Limb (tissue), 2 donors: Measurements from ENCODE around the gene TAS1R2.
"Not testable (repeated sequence)": the region's sequence is repeated elsewhere in the genome, so short reads cannot be mapped to it uniquely, and the experiment has no call there.

Source experiments
- DNase-seq, 2 donors: peaks; one replicate each; pipeline ENCODE4 v3.0.0-alpha.2; 2016; ENCODE audit errors: extremely low spot score in 2 of 2

The TAS1R2 gene

DNA sequence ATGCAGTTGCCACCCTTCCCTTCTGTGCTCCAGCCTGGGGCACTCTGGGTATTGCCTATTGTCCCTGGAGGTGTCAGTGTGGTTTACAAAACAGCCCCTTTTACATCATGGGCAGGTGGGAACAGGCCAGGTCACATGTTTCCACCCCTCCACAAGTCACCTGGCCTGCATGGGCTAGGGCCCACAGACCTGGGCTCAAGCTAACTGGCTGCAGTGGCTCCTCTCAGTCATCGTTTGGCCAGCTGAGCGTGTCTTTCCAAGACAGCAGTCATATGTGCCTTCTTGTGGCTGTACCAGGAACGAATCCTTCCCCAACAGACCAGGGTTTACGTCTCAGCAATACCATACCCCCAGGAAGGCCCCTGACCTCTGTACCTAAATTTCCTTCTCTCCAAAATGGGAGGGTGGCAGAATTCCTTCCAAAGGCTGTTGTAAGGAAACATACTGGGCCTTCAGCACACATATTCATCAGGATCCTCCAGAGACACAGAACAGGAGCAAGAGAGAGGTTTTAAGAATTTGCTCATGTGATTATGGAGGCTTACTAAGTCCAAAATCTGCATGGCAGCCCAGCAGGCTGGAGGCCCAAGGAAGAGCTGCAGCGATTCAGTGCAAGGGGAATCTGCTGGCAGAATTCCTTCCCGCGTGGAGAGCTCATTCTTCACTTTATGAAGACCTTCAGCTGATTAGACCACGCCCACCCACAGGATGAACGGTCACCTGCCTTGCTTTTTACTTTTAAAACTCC is 10.6 kb upstream of the TAS1R2 start:
- no peak for DNase-seq

DNA sequence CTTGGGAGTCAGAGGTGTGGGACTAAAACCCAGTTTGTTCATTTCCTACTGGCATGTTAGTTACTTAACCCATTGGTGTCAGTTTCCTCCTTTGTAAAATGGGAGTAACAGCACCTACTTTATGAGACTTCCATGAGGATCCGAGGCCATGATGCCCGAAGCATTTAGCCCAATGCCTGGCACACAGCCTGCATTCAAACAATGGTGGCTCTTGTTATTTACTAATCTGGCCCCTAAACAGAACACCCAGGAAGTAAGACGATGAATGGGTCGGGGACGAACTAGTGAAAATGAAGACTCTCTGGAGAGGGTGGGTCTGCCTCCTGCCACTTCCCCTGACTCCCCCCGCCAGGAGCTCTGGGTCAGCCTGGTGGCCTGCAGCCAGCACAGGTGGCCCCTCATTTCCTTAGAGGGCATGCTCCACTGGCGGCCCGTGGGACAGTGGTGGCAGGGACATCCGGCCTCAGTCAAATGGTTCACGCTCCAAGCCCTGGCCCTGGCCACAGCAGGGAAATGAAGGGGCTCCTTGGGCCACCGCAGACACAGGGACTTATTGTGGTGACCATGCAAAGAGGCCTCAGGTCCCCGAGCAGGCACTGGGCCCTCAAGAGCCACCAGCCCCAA is 9.5 kb upstream of the TAS1R2 start:
- no peak for DNase-seq

DNA sequence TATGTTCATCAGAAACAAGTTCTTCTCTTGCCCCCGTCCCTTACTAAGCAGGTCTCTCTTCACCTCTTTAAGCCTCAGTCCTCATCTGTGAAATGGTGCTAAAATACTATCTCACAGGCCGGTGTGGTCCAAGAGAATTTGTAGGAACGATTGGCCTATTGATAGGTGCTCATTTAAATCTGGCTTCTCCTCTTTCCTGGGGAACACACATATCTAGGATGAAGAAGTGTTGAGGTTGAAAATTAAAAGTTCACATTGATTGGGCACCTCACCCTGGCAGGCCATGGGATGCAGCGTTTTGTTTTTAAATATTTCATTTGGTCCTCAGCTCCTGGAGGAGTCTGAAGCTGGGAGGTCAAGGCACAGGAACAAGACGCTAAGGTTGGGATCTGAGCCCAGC is 8.9 kb upstream of the TAS1R2 start:
- DNase-seq = no peak

DNA sequence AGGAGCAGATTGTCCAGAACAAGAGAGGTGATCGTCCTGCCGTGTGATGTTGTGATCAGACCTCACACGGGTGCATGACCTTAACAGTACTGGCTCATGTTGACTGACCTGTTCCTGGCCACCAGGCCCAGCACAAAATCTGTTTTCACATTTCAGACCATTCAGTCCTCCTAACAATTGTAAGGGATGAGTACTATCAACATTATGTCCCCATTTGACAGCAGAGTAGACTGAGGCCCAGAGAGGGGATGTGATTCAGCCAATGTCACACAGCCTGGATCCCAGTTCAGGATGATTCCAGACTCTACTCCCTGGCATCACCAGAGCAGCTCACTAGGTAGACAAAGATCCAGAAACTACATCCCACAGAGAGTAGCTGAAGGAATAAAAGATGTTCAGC is 7.4 kb upstream of the TAS1R2 start:
- DNase-seq = no peak

DNA sequence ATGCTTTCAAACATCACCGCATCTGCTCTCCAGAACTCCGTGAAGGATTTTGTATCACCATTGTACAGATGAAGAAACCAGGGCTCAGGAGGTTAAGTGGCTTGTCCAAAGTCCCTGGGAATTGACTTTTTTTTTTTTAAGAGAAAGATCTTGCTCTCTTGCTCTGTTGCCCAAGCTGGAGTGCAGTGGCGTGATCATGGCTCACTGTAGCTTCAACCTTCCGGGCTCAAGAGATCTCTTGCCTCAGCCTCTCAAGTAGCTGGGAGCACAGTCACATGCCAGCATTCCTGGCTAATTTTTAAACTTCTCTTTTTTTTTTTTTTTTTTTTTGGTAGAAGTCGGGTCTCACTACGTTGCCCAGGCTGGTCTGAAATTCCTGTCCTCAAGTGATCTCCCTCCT is 6.9 kb upstream of the TAS1R2 start:
- no peak for DNase-seq

DNA sequence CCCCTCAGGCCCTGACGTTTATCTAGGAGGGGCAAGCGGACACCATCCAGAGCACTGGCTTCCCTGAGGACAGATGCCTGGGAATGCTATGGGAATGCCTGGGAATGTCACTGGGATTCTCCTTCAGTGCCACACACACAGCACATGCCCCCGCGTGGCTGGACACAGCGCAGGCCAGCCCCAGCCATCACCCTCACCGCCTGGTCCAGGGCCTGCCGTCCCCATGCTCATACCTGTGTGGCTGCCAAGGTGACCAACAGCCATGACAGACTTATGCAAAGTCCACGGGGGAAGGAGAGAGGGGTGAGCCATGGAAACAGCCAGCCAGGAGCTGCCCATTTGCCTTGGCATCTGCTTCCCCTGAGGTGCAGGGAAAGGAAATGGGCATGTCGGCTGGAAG is 5.7 kb upstream of the TAS1R2 start:
- DNase-seq = no peak

DNA sequence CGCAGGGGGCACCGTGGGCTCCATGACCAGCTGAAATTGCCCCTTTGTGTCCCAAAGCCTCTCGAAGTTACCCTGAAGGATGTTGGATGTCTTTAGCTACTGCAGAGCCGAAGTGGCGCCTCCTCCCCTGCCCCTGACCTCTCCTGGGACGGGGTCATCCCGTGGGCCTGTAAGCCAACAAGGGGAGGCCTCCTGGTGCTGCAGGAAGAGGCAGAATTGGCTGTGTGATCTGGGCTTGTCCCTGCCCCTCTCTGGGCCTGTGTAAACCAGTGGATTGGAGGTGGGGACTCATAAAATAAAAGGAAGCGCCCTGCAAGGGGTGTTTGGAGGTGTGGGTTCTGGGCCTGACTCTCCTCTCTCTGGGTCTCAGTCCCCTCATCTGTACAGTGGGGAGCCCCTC is 2.1 kb upstream of the TAS1R2 start:
- DNase-seq = no peak

DNA sequence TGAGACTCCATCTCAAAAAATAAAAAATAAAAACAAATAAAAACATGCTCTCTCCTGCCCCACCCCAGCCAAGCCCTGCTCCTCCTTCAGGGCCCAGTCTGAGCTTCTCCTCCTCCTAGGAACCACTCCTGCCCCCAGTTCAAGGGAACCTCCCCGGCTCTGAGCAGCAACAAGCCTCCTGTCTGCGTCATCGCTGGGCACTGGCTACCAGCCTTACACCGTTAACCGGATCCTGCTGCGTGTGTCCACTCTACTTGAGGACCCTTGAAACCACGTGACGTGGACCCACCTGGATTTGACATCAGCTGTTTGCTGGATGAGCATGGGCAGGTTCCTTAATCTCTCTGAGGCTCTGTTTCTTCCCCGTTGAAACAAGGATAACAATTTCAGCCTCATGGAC is 1.6 kb upstream of the TAS1R2 start:
- DNase-seq = no peak

DNA sequence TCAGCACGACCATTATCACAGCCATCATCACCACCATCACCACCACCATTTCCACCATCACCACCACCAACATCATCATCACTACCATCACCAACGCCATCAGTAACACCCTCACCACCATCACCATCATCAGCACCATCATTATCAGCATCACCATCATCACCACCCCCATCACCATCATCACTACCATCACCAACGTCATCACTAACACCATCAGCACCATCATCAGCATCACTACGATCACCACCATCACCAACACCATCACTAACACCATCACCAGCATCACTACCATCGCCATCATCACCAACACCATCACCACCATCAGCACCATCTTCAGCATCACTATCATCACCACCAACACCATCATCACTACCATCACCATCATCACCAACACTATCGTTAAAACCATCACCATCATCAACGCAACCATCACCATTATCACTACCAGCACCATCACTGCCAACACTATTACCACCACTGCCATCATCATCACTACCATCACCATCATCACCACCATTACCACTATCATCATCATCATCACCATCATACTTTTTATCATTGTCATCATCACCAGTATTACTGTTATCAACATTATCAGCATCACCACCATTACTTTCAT is 1.3 kb downstream of the TAS1R2 start:
- DNase-seq = no peak

DNA sequence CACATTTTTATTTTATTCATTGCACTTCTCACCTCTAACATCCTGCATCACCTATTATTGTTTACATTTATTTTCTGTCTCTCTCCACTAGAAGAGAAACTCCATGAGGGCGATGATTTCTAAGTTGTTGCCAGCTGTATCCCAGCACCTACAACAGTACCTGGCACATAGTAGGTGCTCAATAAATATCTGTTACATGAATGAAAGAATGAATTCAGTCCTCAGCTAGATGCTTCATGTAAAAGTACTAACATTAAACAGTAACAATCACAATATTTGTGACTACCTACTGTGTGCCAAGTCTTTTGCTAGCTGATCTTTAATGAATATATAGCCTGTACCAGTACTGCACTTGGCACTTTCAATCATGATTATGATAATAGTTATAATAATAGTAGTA is 3.0 kb downstream of the TAS1R2 start:
- no peak for DNase-seq

DNA sequence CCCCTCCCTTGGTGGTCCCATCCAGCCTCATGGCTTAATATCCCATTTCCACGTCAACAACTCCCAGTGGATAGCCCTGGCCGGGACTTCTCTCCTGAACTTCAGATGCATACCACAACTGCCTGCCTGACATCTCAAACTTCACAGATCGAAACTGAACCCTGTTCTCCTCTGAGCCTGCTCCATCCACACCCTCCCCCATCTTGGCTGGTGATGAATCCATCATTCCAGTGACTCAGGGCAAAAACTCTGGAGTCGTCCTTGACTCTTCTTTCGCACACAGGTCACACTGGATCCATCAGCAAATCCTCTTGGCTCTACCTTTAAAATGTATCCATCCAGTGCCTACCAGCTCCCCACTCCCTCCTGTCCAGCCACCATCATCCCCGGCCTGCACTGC is 3.9 kb downstream of the TAS1R2 start:
- DNase-seq = no peak

DNA sequence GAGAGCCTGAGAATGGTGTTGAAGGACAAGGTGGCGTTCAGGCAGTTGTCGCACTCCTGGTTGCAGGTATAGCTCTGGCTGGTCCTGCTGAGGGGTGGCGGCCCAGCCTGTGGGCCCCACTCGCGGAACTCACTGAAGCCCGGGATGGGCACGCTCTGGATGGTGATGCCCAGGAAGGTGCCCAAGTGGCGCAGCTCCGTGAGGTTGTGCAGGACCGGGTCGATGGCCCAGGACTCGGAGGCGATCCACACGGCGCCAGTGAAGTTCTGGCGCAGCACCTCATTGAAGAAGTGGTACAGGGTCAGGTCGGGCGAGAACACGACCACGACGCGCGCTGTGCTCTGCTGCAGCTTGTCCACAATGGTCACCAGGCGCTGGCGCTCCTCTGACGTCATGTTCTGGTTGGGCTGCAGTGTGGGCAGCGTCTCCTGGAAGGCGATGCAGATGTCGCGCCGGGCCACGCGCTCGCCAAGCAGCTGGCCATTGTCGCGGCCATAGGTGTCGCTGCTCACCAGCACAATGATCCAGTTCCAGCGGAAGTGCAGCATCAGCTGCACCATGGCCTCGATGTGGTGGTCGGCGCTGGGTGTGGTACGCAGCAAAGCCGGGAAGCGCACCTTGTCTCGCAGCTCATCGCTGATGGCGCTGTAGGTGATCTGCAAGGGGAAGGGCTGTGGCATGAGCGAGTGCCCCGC is 5.0 kb downstream of the TAS1R2 start:
- no peak for DNase-seq

DNA sequence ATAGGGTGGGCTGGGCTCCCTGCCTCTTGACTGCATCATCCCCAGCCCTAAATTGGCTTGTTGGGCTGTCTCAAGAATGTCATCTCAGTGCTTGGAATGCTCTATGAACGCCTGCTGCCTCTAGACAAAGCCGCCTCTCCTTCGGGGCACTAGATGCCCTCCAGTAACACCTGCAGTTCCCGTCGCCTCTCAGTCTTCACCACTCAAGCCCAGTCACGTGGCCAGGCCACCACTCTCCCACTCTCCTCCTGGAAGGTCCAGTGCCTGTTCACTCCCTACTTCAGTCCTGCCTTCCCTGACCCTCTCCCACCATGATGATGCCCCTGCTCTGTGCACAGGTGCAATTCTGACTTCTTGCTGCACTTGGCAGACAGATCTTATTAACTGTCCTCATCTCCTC is 7.0 kb downstream of the TAS1R2 start:
- DNase-seq = no peak

DNA sequence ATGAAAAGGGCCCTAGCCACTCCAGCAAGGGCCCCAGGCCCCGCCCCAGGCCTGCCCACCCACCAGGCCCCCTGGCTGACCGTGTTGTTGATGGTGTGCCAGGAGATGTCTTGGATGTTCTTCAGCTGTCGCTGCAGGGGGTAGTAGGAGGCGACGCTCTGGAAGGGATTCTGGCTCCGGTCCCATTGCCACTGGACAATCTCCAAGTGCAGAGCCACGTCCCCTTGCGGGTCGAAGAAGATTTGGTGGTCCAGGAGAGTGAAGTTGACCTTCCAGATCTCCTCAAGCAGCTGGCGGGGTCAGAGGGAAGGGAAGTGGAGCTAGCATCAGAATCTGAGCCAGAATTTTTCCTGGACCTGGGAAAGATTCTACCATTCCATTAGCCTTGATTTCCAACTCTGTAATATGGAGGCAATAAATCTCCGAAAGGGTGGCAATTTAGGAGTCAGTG is 10.2 kb downstream of the TAS1R2 start:
- DNase-seq = peak; percentile 15 to 65

DNA sequence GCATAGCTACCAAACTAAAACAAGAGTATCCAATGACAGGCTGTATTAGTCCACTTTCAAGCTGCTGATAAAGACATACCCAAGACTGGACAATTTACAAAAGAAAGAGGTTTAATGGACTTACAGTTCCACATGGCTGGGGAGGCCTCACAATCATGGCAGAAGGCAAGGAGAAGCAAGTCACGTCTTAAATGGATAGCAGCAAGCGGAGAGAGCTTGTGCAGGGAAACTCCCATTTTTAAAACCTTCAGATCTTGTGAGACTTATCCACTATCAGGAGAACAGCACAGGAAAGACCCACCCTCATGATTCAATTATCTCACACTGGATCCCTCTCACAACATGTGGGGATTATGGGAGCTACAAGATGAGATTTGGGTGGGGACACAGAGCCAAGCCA is 11.7 kb downstream of the TAS1R2 start:
- not testable (repeated sequence) for DNase-seq

DNA sequence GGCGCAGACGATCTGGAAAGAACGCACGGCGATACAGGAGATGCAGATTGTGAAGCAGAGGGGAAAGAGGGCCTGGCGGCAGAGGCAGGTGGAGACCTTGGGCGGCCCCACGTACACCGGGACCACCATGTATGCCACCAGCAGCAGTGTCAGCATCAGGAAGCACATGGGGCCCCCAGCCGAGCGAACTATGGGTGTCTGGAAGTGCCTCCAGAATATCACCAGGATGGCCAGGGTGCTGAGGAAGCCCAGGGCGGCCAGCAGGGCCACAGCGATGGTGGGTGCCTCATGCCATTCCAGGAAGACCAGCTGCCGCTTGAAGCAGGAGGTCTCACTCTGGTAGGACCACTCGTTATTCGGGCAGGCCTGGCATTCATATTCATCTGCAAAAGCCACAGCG is 19.3 kb downstream of the TAS1R2 start:
- DNase-seq = no peak

DNA sequence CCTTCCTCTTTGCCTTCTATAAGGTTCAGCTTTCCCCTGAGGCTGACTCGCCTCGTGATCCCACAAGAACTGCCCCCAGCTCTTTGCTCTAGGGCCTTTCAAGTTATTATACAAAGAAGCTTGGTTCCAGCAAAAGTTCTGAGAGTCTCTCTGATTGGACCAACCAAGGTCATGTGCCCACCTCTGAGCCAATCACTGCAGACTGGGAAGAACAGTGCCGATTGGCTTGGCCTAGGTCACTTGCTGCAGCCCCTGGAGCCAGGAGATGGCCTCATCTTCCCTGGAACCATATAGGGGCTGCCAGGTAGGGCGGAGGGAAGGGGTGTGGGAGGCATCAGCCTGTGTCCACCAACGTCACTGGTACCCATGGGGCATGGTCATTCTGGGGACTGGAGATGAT is 22.8 kb downstream of the TAS1R2 start:
- DNase-seq = no peak

DNA sequence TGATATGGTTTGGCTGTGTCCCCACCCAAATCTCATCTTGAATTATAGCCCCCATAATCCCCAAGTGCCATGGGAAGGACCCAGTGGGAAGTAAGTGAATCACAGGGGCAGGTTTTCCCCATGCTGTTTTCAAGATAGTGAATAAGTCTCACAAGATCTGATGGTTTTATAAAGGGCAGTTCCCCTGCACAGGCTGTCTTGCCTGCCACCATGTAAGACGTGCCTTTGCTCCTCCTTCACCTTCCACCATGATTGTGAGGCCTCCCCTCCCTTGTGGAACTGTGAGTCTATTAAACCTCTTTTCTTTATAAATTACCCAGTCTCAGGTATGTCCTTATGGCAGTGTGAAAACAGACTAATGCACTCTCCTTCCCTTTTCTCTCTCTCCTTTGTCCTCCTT is 27.1 kb downstream of the TAS1R2 start:
- DNase-seq = not testable (repeated sequence)

DNA sequence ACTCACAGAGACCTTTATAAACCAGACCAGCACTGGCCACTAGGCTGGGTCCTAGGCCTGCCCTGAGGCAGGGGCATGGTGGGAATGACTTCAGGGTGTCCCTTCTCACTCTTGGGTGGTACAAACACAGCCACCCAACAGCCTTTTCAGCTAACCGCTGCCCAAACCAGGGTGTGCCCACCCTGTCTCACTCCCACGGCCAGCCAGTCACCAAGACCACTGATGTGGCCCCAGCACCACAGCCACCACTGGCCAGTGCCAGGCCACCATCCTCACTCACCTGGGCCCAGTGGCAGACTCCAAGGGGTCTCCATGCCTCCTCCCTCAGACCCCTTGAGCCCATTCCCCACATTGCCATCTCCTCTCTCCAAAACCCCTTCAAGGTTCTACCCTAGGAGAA is 27.8 kb downstream of the TAS1R2 start:
- DNase-seq = no peak

DNA sequence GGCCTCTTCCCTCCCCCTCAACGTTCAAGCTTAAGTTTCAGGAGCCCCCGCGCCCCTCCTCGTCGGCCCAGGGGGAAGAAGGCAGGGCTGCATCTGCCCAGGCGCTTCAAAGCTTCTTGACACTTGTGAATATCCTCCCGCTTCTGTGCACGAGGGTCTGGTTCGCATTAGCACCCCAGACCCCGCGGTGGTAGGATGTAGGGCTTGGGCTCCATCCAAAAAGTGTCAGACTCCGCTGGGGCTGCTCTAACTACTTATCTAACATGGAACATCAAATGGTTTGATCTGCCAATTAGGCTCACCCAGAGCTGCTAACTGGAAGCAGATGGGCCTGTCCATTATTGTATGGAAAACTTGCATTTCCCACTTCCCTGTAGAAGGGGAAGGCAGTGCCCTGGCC is 28.9 kb downstream of the TAS1R2 start:
- DNase-seq = peak in 1 of 2 donors; percentile 13

DNA sequence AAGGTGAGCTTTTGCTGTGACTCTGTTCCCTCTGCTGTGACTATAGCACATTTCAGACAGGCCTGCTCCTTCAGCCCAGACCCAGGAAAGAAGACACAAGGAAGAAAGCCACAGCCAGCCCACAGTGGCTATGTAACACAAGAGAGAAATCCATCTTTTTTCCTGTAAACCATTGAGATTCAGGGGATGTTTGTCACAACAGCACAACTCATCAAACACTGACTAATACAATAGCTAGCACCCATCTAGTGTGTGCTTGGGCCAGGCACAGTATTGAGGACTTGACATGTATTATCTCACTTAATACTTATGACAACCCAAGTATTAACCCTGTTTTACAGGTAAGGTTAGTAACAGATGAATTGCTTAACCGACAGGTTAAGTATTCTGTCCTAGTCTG is 29.8 kb downstream of the TAS1R2 start:
- no peak for DNase-seq

DNA sequence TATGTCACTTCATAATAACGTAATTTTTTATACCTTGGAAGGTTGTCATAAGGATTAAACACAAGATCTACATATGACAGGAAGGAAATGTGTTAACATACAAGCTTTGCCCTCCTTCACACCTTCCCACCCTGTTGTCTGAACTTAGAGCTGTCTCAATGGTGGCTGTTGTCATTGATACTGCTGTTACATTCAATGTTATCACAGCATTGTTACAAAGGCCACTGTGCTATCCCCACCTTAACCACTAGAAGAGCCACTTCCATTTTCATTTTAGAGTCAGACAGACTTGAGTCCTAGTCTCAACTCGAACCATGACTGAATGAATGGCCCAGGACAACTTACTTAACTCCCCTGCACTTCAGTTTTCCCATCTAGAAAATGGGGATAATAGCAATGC is 31.2 kb downstream of the TAS1R2 start:
- DNase-seq = no peak
